ENCODE measurements around the gene HYAL2.
A peak's percentile ranks its signal among the peaks of the same experiment; 100 is the strongest.

HYAL2 gene

GRCh38 chr3:50322386-50323091, at the start of gene HYAL2:
Gene HYAL2 (minus strand): TSS chr3:50322745. CDS start chr3:50320489, 2,256 bp downstream.
- DNase-seq = no peak

- DNase-seq = no peak
Measured at GRCh38 chr3:50371133-50371685, 48.7 kb upstream of the HYAL2 start.

GRCh38 chr3:50370594-50370993, 48.0 kb upstream of the HYAL2 start:
- DNase-seq = no peak

- no peak for DNase-seq
Measured at GRCh38 chr3:50369012-50369670, 46.6 kb upstream of the HYAL2 start.

GRCh38 chr3:50365842-50366220, 43.3 kb upstream of the HYAL2 start:
- peak in 1 of 6 experiments; percentile 39 for DNase-seq

- peak; percentile 90 to 95 (median 93) for DNase-seq
Measured at GRCh38 chr3:50365080-50365841, 42.7 kb upstream of the HYAL2 start.

GRCh38 chr3:50364573-50365079, 42.1 kb upstream of the HYAL2 start:
- DNase-seq = no peak

GRCh38 chr3:50359760-50360110, 37.2 kb upstream of the HYAL2 start:
- DNase-seq = no peak

- peak; percentile 84 to 96 (median 94) for DNase-seq
Measured at GRCh38 chr3:50358911-50359759, 36.6 kb upstream of the HYAL2 start, which contains the start of gene TMEM115. Gene TMEM115 (minus strand): TSS chr3:50359521. CDS start chr3:50359063, 458 bp downstream.

- DNase-seq = no peak
Measured at GRCh38 chr3:50358355-50358910, 35.9 kb upstream of the HYAL2 start.

- no peak for DNase-seq
Measured at GRCh38 chr3:50357481-50357880, 34.9 kb upstream of the HYAL2 start.

- no peak for DNase-seq
Measured at GRCh38 chr3:50356553-50356952, 34.0 kb upstream of the HYAL2 start.

- DNase-seq = no peak
Measured at GRCh38 chr3:50355829-50356552, 33.4 kb upstream of the HYAL2 start.

GRCh38 chr3:50354850-50355249, 32.3 kb upstream of the HYAL2 start:
- no peak for DNase-seq

GRCh38 chr3:50354186-50354764, 31.7 kb upstream of the HYAL2 start:
- DNase-seq = no peak

- no peak for DNase-seq
Measured at GRCh38 chr3:50353245-50354004, 30.9 kb upstream of the HYAL2 start.

GRCh38 chr3:50352781-50353180, 30.2 kb upstream of the HYAL2 start:
- no peak for DNase-seq

GRCh38 chr3:50351323-50351697, 28.8 kb upstream of the HYAL2 start:
- DNase-seq = no peak

- DNase-seq = peak; percentile 97 to 99 (median 98)
Measured at GRCh38 chr3:50350527-50351322, 28.2 kb upstream of the HYAL2 start, which contains the start of the genes CYB561D2 and NPRL2. Gene CYB561D2 (plus strand): TSS chr3:50350862. CDS start chr3:50351434, 572 bp downstream. Gene NPRL2 (minus strand): TSS chr3:50350775. CDS start chr3:50350652, 123 bp downstream.

All from stimulated activated naive CD4-positive, alpha-beta T cell (primary cell).